Upper lobe of left lung (tissue), 4 donors: ENCODE measurements around the gene CACNB3.

ENCODE experiments used
- EP300 ChIP-seq, 4 donors: sonication (generic); formaldehyde crosslinking; IDR thresholded peaks; one replicate each; pipeline ENCODE4 v1.5.1; 2017; ENCODE audit warnings: antibody characterized with exemption in 4 of 4, control low read depth in 2 of 4
- POLR2A ChIP-seq, 4 donors: fragments of 450-650 bp; IDR thresholded peaks; one replicate each; pipeline ENCODE4 v1.5.1; 2016 to 2017; ENCODE audit warnings: antibody characterized with exemption in 4 of 4, mild to moderate bottlenecking in 2 of 4

DNA sequence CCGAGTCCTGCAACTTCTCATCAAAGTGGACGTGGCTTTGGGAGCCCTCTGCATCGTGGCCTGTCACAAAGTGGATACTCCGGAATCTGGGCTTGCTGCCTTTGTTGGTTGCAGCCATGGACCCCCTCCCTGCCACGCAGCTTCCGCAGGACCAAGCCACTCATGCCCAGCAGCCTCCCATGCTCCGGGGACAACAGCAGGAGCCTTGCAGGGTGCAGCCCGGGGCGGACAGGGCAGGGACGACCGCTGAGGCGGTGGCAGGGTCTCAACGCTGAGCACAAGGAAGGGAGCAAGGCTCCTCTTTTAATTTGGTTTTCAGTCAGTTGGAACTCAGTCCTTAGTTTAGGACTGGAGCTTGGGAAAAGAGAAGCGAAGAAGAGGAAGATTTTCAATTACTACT is 17.3 kb upstream of the CACNB3 start:
- TF ChIP-seq EP300 (IDR thresholded peaks at IDR 0.05) (no peak), POLR2A (IDR thresholded peaks at IDR 0.05) (no peak)
